AG09319 (cell line): ENCODE data around the gene SHISA6.

Experiments used
- DNase-seq: peaks from one replicate; pipeline ENCODE4 v3.0.0-alpha.2; 2010; ENCODE audit warnings: low read depth; ENCODE audit errors: extremely low read depth
- TF ChIP-seq, protein P1 (sequence below): IDR thresholded peaks from 2 replicates; pipeline ENCODE4 v1.5.1; 2011; ENCODE audit warnings: low read depth, mild to moderate bottlenecking, inconsistent platforms, low read length, moderate library complexity

The SHISA6 gene

DNA sequence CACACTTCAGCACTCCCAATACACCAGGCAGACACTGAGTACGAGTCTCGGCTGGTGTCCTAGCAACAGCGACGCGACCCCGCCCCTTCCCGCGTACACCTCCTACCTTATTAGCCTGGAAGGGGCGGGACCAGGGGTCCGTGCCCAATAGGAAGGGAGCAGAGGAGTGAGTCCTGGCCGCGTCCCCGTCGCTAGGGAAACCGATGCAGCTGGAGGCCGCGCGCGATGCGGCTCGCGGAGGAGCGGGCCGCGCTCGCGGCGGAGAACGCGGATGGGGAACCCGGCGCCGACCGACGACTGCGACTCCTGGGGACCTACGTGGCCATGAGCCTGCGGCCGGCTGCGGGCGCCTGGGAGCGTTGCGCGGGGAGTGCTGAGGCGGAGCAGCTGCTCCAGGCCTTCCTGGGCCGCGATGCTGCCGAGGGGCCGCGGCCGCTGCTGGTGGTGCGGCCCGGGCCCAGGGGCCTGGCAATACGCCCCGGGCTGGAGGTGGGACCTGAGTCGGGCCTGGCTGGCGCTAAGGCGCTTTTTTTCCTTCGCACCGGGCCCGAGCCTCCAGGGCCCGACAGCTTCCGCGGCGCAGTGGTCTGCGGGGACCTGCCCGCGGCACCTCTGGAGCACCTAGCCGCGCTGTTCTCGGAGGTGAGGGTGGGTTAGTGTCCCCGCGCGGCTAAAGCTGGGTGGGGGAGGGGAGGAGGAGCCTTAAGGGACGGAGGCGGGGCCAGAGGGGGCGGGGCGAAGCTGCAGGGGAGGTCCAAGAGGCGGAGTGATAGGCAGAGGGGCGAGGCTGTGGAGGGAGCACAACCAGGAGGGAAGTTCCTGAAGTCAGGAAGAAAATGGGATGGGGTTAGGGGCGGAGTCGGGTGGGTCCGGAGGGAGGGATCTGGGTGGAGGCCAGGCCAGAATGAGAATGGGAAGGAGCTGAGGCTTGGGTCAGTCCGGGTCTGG is 357.5 kb downstream of the SHISA6 start, which contains the start of gene DNAH9:
Gene DNAH9 (plus strand): TSS at position 197 of the 948 bp plus-strand sequence. CDS start 29 bp downstream, at position 226.
- no peak for DNase-seq

DNA sequence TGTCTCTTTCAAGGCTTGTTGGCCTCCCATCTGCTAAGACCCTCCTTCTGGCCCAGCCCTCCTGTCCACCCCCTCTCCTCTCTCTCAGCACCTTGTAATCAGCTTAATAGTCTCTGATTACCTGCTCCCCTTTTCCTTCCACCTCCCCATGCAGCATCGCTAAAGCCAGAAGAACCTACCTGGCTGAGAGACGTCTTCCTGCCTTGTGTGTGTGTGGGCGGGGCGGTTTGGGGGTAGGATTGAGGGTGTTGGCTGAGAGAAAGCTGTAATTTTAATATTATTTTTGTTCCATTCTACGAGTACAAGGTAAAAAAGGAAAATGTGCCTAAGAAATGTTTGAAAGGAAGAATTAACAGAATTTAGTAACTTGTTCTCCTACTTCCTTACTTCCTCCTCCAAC is 360.6 kb downstream of the SHISA6 start:
- no peak for DNase-seq
- TF ChIP-seq, protein P1, sequence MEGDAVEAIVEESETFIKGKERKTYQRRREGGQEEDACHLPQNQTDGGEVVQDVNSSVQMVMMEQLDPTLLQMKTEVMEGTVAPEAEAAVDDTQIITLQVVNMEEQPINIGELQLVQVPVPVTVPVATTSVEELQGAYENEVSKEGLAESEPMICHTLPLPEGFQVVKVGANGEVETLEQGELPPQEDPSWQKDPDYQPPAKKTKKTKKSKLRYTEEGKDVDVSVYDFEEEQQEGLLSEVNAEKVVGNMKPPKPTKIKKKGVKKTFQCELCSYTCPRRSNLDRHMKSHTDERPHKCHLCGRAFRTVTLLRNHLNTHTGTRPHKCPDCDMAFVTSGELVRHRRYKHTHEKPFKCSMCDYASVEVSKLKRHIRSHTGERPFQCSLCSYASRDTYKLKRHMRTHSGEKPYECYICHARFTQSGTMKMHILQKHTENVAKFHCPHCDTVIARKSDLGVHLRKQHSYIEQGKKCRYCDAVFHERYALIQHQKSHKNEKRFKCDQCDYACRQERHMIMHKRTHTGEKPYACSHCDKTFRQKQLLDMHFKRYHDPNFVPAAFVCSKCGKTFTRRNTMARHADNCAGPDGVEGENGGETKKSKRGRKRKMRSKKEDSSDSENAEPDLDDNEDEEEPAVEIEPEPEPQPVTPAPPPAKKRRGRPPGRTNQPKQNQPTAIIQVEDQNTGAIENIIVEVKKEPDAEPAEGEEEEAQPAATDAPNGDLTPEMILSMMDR = no peak

More for the DNA sequence above, 357.5 kb downstream of the SHISA6 start, which contains the start of gene DNAH9:
- TF ChIP-seq, protein P1 = no peak

DNA sequence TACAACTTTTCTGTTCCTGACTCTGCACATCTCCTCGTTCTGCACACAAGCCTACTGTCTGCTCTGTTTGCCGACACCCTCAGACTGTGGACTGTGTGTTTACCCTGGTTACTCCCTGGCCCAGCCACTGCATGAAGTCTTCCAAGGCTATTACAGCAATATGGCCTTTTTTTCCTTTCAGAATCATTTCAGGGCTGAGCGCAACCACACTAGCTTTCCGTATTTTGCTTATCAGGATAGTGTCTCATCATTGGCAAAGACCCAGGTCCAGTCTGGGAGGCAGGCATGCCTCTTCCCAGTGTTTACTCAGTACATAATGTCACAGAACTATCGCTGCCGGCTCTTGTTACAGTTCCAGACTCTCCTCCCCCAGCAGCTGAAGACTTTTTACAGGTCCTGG is 367.4 kb downstream of the SHISA6 start:
- TF ChIP-seq, protein P1 = no peak
- no peak for DNase-seq

DNA sequence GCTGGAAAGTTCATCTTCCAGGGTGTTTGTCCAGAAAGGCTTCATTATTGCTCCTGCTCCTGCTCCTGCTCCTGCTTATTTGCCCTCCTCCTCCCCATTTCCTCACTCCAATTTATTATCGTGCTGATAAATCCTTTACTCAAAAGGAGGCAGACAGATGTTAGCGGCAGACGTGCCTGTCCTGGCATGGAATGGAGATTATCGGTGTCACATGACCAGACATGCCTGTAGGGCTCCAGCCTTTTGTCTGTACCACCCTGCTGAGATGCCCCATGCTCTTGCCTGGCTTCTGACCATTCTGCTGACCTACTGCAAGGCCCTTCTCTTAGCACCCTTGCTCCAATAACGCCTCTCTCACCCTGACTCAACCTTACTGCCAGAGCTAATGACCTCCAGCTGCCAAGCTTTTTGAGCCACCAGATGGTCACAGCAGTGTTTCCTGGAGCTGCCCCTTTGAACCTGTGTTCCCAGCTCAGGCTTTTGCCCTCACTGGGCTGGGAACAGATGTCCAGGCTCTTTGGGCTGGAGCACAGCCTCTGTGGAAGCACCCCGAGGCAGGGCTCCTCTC is 370.1 kb downstream of the SHISA6 start:
- TF ChIP-seq, protein P1 = no peak
- DNase-seq = no peak

DNA sequence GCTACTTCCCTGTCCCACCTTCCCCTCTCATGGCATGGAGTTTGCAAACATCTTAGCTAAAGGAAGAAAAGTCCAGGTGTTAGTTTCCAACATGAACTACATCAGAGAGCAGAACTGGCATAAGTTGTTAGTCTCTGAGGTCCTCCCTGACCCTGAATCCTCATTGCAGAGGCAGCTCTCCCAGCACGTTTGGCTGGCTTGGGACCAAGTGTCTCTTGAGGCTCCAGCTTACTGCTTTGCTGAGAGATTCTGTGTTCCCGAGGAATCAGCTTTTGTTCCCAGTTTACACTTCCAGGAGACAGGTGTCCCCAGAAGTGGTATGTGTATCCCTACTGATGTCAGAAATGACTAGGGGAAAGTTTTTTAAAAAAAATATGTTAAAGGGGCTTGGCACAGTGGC is 371.9 kb downstream of the SHISA6 start:
- TF ChIP-seq, protein P1 = no peak
- DNase-seq = no peak
